OCI-LY7 (cell line): Measurements from ENCODE around the gene RASAL2.

Source experiments
- EZH2phosphoT487 ChIP-seq: fragments of 200-600 bp; sonication (generic); IDR thresholded peaks from 2 replicates; pipeline ENCODE4 v1.6.1; 2018; ENCODE audit warnings: low read depth, borderline replicate concordance, mild to moderate bottlenecking, mixed run types, antibody characterized with exemption, low read length, moderate library complexity, mixed read lengths
- TF ChIP-seq, protein P1 (sequence below): fragments of 200-600 bp; sonication (generic); conservative IDR thresholded peaks from 2 replicates; pipeline ENCODE4 v1.5.1; 2014; ENCODE audit warnings: mild to moderate bottlenecking, antibody characterized with exemption, low read length, moderate library complexity, mixed read lengths

DNA sequence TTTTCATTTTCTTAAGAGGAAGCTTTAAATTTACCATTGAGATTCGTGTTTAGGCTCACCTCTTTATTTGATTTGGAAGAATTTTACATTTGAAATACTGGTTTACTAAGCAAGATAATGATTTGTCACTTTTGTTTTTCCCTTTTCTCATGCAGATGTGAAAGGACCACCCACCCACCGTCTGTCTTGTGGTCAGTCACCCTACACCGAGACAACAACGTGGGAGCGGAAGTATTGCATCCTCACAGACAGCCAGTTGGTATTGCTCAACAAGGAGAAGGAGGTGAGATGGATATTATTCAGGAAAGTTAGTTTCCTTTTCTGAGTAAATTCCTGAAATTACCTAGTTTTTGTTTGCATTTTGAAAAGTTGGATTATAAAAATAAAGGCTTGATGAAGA lies 189.5 kb downstream of the RASAL2 start:
- TF ChIP-seq, protein P1, sequence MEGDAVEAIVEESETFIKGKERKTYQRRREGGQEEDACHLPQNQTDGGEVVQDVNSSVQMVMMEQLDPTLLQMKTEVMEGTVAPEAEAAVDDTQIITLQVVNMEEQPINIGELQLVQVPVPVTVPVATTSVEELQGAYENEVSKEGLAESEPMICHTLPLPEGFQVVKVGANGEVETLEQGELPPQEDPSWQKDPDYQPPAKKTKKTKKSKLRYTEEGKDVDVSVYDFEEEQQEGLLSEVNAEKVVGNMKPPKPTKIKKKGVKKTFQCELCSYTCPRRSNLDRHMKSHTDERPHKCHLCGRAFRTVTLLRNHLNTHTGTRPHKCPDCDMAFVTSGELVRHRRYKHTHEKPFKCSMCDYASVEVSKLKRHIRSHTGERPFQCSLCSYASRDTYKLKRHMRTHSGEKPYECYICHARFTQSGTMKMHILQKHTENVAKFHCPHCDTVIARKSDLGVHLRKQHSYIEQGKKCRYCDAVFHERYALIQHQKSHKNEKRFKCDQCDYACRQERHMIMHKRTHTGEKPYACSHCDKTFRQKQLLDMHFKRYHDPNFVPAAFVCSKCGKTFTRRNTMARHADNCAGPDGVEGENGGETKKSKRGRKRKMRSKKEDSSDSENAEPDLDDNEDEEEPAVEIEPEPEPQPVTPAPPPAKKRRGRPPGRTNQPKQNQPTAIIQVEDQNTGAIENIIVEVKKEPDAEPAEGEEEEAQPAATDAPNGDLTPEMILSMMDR: no peak
- no peak for TF ChIP-seq EZH2phosphoT487
